ENCODE data around the gene DIAPH2. TPM values are rescaled to one million over a fixed set of nuclear protein-coding genes. Genes with fewer than 3 reads are reported as not detected.

Gene DIAPH2
- total RNA-seq, 2 donors from 2014 or later = 42.4 to 66.0 TPM

DNA sequence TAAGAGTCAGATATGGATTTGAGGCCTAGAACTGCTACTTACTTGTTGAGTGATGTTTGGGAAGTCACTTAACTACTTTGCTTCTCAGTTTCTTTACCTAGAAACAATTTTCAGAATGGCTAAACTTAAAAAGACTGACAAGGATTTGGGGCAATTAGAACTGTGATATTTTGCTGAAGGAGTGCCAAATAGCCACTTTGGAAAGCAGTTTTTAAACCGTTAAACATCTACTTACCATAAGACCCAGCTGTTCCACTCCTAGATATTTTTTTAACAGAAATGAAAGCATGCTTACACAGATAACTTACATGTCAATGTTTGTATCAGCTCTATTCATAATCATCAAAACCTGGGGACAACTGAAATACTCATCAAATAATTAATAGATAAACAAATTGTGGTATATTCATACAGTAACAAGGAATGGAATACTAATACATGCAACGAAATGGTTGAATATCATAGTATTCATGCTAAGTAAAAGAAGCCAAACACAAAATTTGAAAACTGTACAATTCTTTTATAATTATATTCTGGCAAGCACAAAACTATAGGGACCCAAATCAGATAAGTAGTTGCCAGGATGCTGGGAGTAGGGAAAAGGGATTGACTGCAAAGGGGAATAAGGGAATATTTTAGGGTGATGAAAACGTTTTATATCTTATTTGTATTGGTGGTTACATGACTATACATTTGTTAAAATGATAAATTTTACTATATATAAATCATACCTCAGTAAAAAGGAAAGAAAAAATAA, 223.1 kb downstream of the DIAPH2 start:
- Histone ChIP-seq H3K4me1 (ENCODE audit: control insufficient read depth in 1 of 2, low read depth in 2 of 2) (peaks cover 7 to 30% of the 10 kb centered on the region in 2 donors), H3K27me3 (replicated peaks; ENCODE audit: insufficient read depth) (no peaks in the 10 kb centered on the region), H3K9me3 (no peaks in the 10 kb centered on the region), H3K4me3 (no peak overlapping the region), H3K27ac (peak overlapping the region; percentile 17 to 67), H3K36me3 (no peaks in the 10 kb centered on the region)
- DNase-seq (ENCODE audit: low spot score) (no peak), ATAC-seq (ENCODE audit: insufficient number of reproducible peaks, low FRiP score, low read depth) (no peak)
- TF ChIP-seq, protein P1, sequence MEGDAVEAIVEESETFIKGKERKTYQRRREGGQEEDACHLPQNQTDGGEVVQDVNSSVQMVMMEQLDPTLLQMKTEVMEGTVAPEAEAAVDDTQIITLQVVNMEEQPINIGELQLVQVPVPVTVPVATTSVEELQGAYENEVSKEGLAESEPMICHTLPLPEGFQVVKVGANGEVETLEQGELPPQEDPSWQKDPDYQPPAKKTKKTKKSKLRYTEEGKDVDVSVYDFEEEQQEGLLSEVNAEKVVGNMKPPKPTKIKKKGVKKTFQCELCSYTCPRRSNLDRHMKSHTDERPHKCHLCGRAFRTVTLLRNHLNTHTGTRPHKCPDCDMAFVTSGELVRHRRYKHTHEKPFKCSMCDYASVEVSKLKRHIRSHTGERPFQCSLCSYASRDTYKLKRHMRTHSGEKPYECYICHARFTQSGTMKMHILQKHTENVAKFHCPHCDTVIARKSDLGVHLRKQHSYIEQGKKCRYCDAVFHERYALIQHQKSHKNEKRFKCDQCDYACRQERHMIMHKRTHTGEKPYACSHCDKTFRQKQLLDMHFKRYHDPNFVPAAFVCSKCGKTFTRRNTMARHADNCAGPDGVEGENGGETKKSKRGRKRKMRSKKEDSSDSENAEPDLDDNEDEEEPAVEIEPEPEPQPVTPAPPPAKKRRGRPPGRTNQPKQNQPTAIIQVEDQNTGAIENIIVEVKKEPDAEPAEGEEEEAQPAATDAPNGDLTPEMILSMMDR (IDR thresholded peaks at IDR 0.05) = no peak

DNA sequence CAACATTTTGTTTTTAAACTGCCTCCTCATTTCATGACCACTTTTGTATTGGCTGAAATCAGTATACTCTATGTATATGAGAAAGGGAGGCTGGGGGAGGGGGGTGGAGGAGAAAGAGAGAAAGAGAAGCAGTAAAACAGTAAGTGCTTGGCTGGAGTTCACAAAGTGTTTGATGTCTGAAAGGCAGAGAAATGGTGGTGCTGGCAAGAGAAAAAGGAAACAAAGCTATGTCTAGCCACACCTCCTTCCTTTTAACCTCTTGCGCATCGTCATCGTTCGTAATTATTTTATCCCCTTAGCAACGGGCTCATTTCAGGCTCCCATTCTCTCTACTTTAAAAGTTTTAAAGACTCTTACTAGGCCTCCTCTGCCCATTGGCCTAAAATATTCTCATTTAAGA, 224.6 kb downstream of the DIAPH2 start:
- no peaks in the 10 kb centered on the region for H3K9me3 ChIP-seq
- no peak for ATAC-seq (ENCODE audit: insufficient number of reproducible peaks, low FRiP score, low read depth)
- H3K27ac ChIP-seq = peak overlapping the region in 1 of 2 donors; percentile 67
- no peaks in the 10 kb centered on the region for H3K36me3 ChIP-seq
- H3K27me3 ChIP-seq (replicated peaks; ENCODE audit: insufficient read depth) = no peaks in the 10 kb centered on the region
- H3K4me3 ChIP-seq = no peak overlapping the region
- DNase-seq (ENCODE audit: low spot score) = no peak
- TF ChIP-seq, protein P1 (IDR thresholded peaks at IDR 0.05) = no peak
- peaks cover 7 to 30% of the 10 kb centered on the region in 2 donors for H3K4me1 ChIP-seq (ENCODE audit: control insufficient read depth in 1 of 2, low read depth in 2 of 2)

DNA sequence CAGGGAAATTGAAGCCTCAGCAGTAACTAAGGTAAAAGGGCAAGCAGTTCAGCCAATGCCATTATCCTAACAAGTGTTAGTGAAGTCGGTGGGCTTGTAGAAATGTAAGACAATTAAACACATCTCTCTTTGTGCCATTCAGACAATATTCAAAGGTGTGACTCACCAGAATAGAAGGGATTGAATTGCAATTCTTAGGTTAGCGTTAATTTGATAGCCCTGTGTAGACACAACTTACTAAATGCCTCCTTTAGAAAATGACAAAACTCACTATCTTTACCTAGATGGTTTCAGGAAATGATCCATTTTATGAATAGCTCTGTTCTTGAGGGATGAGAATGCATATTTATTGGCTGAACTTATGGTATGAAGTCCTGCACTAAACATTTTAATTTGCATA, 234.2 kb downstream of the DIAPH2 start:
- ATAC-seq (ENCODE audit: insufficient number of reproducible peaks, low FRiP score, low read depth) = no peak
- TF ChIP-seq, protein P1 (IDR thresholded peaks at IDR 0.05) = no peak
- H3K36me3 ChIP-seq = no peaks in the 10 kb centered on the region
- no peak overlapping the region for H3K27ac ChIP-seq
- H3K9me3 ChIP-seq = no peaks in the 10 kb centered on the region
- H3K4me1 ChIP-seq (ENCODE audit: control insufficient read depth in 1 of 2, low read depth in 2 of 2) = no peaks in the 10 kb centered on the region
- H3K4me3 ChIP-seq = no peak overlapping the region
- no peaks in the 10 kb centered on the region for H3K27me3 ChIP-seq (replicated peaks; ENCODE audit: insufficient read depth)
- DNase-seq (ENCODE audit: low spot score) = no peak

DNA sequence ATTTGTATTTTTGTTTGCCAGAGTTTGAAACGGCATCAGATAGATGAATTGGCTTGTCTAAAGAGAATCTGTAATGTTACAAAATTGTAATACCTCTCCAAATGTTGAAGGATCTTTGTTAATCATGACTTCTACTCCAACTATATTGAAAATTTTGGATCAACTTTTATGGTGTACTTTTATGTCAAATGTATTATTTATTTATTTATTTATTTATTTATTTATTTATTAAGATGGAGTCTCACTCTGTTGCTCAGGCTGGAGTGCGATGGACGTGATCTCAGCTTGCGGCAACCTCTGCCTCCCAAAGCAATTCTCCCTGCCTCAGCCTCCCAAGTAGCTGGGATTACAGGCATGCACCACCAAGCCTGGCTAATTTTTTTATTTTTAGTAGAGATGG, 235.0 kb downstream of the DIAPH2 start:
- Histone ChIP-seq H3K27ac (no peak overlapping the region), H3K4me3 (no peak overlapping the region), H3K27me3 (replicated peaks; ENCODE audit: insufficient read depth) (no peaks in the 10 kb centered on the region), H3K4me1 (ENCODE audit: control insufficient read depth in 1 of 2, low read depth in 2 of 2) (no peaks in the 10 kb centered on the region), H3K9me3 (no peaks in the 10 kb centered on the region), H3K36me3 (no peaks in the 10 kb centered on the region)
- DNase-seq (ENCODE audit: low spot score) (no peak), ATAC-seq (ENCODE audit: insufficient number of reproducible peaks, low FRiP score, low read depth) (no peak)
- TF ChIP-seq, protein P1 (IDR thresholded peaks at IDR 0.05) = no peak

DNA sequence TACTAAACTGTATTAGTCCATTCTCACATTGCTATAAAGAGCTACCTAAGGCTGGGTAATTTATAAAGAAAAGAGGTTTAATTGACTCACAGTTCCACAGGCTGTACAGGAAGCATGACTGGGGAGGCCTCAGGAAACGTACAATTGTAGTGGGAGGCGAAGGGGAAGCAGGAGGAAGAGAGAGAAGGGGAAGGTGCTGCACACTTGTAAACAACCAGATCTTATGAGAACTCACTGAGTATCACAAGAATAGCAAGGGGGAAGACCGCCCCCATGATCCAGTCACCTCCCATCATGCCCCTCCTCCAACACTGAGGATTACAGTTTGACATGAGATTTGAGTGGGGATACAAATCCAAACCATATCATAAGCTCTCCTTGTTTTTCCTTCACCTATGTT, 239.9 kb downstream of the DIAPH2 start:
- Histone ChIP-seq H3K9me3 (no peaks in the 10 kb centered on the region), H3K4me3 (no peak overlapping the region), H3K36me3 (no peaks in the 10 kb centered on the region), H3K4me1 (ENCODE audit: control insufficient read depth in 1 of 2, low read depth in 2 of 2) (no peaks in the 10 kb centered on the region), H3K27ac (no peak overlapping the region), H3K27me3 (replicated peaks; ENCODE audit: insufficient read depth) (no peaks in the 10 kb centered on the region)
- ATAC-seq (ENCODE audit: insufficient number of reproducible peaks, low FRiP score, low read depth) (no peak), DNase-seq (ENCODE audit: low spot score) (no peak)
- TF ChIP-seq, protein P1 (IDR thresholded peaks at IDR 0.05) = no peak
